ENCODE data around the gene EFCAB14. TPM values are rescaled to one million over a fixed set of nuclear protein-coding genes. Genes with fewer than 3 reads are reported as not detected.

The EFCAB14 gene
- total and polyA plus RNA-seq, 10 donors: 15.1 to 126 (median 92.3) TPM

GRCh38 chr1:46719689-46720088 is 775 bp upstream of the EFCAB14 start:
- Histone ChIP-seq H3K27me3 (replicated peaks in 1 of 7) (no peaks in the 10 kb centered on the region), H3K27ac (peak overlapping the region; percentile 76 to 94 (median 89)), H3K4me3 (peak overlapping the region in 6 of 8 donors; percentile 66 to 99 (median 82)), H3K9me3 (no peaks in the 10 kb centered on the region), H3K4me1 (peaks cover 20 to 48% (median 40%) of the 10 kb centered on the region in 6 donors), H3K36me3 (peaks cover 0 to 18% (median 14%) of the 10 kb centered on the region in 6 donors)
- TF ChIP-seq POLR2A (IDR thresholded peaks at IDR 0.05): no peak
- no peak for TF ChIP-seq CTCF (IDR thresholded peaks at IDR 0.05 in 8 of 11, conservative IDR thresholded peaks at IDR 0.05 in 3 of 11)
- TF ChIP-seq POLR2AphosphoS5 (IDR thresholded peaks at IDR 0.05): no peak
- no peak for DNase-seq
- 11 to 21% (median 15%) methylated on average over 3 of the region's 3 CpGs for WGBS, 5 donors
- intact Hi-C loops (cut with DNase I; ENCODE audit: low total_unique reads): no loop called here

GRCh38 chr1:46718340-46718726 is 581 bp downstream of the EFCAB14 start:
- Histone ChIP-seq H3K4me3 (peak overlapping the region; percentile 66 to 99 (median 82)), H3K4me1 (peaks cover 20 to 61% (median 47%) of the 10 kb centered on the region in 6 donors), H3K36me3 (peaks cover 0 to 32% (median 27%) of the 10 kb centered on the region in 6 donors), H3K27me3 (replicated peaks in 1 of 7) (no peaks in the 10 kb centered on the region), H3K27ac (peak overlapping the region; percentile 76 to 94 (median 89)), H3K9me3 (no peaks in the 10 kb centered on the region)
- WGBS, 5 donors: 3 to 6% (median 6%) methylated on average over 12 of the region's 12 CpGs
- DNase-seq: no peak
- intact Hi-C loops (cut with DNase I; ENCODE audit: low total_unique reads): no loop called here
- TF ChIP-seq CTCF (IDR thresholded peaks at IDR 0.05 in 8 of 11, conservative IDR thresholded peaks at IDR 0.05 in 3 of 11) (no peak), POLR2A (IDR thresholded peaks at IDR 0.05) (no peak), POLR2AphosphoS5 (IDR thresholded peaks at IDR 0.05) (no peak)

- H3K9me3 ChIP-seq: no peaks in the 10 kb centered on the region
- TF ChIP-seq POLR2A (IDR thresholded peaks at IDR 0.05): no peak
- TF ChIP-seq POLR2AphosphoS5 (IDR thresholded peaks at IDR 0.05): no peak
- no peak for TF ChIP-seq CTCF (IDR thresholded peaks at IDR 0.05 in 8 of 11, conservative IDR thresholded peaks at IDR 0.05 in 3 of 11)
- H3K27ac ChIP-seq: peak overlapping the region in 1 of 8 donors; percentile 94
- H3K4me3 ChIP-seq: peak overlapping the region in 7 of 8 donors; percentile 66 to 99 (median 84)
- intact Hi-C loops (cut with DNase I; ENCODE audit: low total_unique reads): no loop called here
- H3K4me1 ChIP-seq: peaks cover 20 to 66% (median 48%) of the 10 kb centered on the region in 6 donors
- H3K36me3 ChIP-seq: peaks cover 0 to 39% (median 34%) of the 10 kb centered on the region in 6 donors
- WGBS, 5 donors: 62 to 75% (median 70%) methylated on average over 9 of the region's 9 CpGs
- no peak for DNase-seq
- H3K27me3 ChIP-seq (replicated peaks in 1 of 7): no peaks in the 10 kb centered on the region
Measured at GRCh38 chr1:46717654-46718053, 1.3 kb downstream of the EFCAB14 start.

- peaks cover 20 to 82% (median 51%) of the 10 kb centered on the region in 6 donors for H3K4me1 ChIP-seq
- no peaks in the 10 kb centered on the region for H3K9me3 ChIP-seq
- no peak overlapping the region for H3K4me3 ChIP-seq
- no peak overlapping the region for H3K27ac ChIP-seq
- TF ChIP-seq POLR2A (IDR thresholded peaks at IDR 0.05): no peak
- peaks cover 0 to 65% (median 48%) of the 10 kb centered on the region in 6 donors for H3K36me3 ChIP-seq
- H3K27me3 ChIP-seq (replicated peaks in 1 of 7): no peaks in the 10 kb centered on the region
- 86 to 95% (median 89%) methylated on average over 3 of the region's 3 CpGs for WGBS, 5 donors
- DNase-seq: no peak
- intact Hi-C loops (cut with DNase I; ENCODE audit: low total_unique reads): no loop called here
Measured at GRCh38 chr1:46714976-46715375, 3.9 kb downstream of the EFCAB14 start.
